AG08395 (cell line): ENCODE results near the gene CELSR3.

Experiments used
- DNase-seq: peaks from one replicate; pipeline ENCODE4 v3.0.0; 2012; ENCODE audit warnings: mixed read lengths, low spot score

Gene CELSR3

GRCh38 chr3:48685603-48686511 is 23.2 kb upstream of the CELSR3 start, which contains the start of gene NCKIPSD:
NCKIPSD (minus strand) TSS chr3:48685915; CDS start chr3:48685807, 108 bp downstream.
- peak; percentile 98 for DNase-seq

GRCh38 chr3:48685293-48685602 is 22.6 kb upstream of the CELSR3 start:
- DNase-seq = no peak

DNA sequence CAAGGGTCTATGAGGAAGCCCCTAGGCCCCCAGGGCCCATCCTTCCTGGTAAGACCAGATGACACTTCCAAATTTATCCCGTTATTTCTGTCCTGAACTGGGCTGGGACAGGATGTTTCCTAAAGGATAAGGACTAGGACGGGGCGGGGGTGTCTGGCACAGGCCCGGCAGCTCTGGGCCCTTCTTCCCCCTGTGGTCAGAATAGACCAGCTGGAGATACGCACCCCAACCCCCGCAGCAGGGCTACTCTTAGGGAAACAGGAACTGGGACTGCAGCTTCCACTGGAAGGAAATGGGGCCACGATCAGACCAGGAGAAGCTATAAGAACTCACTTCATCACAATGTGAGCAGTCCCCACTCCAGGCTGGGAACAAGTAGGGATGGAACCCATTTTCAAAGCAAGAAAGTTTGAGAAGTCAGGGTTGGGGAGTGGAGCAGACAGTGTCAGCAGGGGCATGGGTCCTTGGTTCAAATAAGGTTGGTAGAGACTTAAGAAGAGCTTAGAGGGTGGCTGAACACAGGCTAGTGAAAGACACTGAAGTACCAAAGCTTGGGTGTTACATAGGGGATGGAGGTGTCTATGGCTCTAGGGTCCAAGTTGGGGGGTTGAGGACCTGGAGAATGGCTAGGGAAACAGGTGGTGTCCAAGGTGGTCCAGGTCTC is 21.9 kb upstream of the CELSR3 start:
- peak; percentile 39 for DNase-seq

DNA sequence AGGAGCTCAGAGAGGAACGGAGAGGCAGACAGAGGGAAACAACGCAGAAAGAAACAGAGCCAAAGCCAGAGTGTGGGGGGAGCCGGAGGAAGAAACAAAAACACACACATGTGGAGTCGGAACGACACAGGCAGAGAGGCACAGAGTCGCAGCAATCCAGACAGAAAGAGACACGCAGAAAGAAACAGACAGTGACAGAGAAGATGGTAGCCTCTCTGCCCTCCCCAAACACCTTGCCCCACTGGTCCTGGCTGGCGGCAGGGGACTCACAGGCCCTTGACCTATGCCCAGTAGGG is 21.3 kb upstream of the CELSR3 start:
- DNase-seq = no peak

- no peak for DNase-seq
Measured at GRCh38 chr3:48682786-48683185, 20.1 kb upstream of the CELSR3 start.

- DNase-seq = no peak
Measured at GRCh38 chr3:48681974-48682610, 19.4 kb upstream of the CELSR3 start.

- no peak for DNase-seq
Measured at GRCh38 chr3:48681541-48681880, 18.8 kb upstream of the CELSR3 start.

DNA sequence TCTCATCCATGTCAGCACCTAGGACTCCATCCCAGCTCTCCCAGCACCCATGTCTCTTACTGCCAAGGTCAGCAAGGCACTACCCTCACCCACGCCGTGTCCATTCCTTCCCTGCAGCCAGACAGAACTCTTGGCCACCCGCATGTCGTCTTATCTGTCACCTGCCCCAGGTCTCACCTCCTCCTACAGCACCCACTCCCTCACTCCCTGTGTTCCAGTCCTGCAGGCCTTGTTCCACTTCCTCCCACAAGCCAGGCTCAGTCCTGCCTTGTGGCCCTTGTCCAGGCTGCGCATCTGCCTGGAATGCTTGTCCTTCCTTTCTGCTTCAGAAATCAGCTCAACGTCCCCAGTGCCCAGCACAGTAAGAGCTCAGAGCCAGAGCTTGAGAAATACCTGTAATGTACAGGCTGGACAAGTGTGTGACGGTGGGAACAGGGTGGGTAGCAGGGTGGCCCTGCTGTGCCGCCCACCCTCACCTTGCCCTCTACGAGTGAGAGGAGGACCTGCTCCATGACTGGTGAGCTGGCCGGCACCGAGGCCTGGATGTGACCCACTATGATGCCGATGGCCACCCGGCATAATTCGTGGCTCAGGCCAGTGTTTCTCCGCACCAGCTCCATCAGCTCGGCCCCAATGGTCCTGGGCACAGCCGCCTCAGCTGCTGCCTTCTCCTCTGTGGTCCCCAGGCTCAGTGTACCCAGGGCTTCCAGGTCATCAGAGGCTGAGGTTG is 18.3 kb upstream of the CELSR3 start:
- DNase-seq = no peak

GRCh38 chr3:48679411-48680391 is 17.0 kb upstream of the CELSR3 start:
- no peak for DNase-seq

GRCh38 chr3:48678566-48679380 is 16.1 kb upstream of the CELSR3 start:
- DNase-seq = no peak

GRCh38 chr3:48678056-48678455 is 15.4 kb upstream of the CELSR3 start:
- DNase-seq = peak; percentile 43

- no peak for DNase-seq
Measured at GRCh38 chr3:48674505-48674904, 11.8 kb upstream of the CELSR3 start.

GRCh38 chr3:48672522-48672921 is 9.8 kb upstream of the CELSR3 start:
- DNase-seq = no peak

DNA sequence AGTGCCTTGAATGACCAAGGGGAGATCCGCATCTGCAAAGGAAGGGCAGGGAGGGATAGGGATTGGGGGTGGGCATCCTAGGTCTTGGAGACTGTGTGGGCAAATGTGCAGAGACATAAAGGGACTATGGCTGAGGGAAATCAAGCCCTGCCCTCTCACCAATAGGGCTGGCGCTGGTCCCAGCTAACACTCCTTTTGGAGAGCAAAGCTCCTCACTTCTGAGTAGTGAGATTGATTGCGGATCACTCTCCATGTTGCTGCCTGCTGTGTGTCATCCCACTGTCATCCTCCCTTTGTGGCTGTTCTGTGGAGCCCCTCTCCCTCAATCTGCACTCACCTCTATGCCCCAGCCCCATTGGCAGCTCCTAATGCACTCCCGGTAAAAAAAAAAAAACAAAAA is 2.2 kb upstream of the CELSR3 start:
- no peak for DNase-seq

DNA sequence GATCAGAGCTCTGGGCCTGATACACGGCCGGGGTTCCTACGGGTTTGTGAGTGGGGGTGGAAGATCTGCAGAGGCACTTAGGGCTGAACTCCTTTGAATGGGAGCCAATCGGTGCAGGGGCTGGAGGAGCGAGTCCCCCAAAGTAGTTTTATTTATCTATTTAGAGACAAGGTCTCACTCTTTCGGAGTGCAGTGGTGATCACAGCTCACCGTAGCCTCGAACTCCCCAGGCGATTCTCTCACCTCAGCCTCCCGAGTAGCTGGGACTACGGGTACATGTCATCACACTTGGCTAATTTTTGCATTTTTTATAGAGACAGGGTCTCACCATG is 1.6 kb upstream of the CELSR3 start:
- DNase-seq = no peak

DNA sequence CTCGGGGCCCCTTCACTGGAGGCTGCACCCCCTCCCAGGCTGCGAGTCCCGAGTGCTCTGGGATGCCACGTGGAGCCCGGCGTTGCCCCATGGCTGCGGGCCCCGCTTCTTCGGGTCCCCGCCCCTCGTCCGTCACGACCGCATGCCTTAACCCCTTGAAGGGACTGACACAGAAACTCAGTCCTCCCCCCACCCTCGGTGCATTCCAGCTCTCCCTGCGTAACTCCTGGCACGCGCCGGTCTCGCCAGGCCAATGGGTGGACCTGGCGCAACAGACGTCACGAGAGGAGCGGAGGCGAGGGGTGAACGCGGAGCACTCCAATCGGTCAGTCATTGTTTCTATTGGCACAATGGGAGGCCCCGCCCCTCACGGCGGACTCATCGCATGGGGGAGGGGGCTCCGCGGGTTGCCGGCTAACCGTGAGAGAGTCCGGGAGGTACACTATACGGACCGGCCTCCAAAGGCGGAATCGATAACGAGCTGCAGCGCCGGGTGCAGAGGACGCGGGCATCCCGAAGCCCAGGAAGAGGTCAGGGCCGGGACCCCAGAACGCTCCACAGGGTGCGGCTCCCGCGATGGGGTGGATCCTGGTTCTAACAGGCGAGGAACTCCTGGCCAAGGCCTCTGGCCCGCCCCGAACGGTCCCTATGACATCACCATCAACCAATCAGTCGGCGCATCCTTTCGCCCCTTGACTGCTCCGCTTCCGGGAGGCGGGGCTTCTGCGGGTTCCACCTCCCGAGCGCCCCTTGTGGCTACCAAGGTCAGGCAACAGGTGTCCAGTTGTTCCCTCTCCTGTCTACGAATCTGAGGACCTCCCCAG is 1.0 kb upstream of the CELSR3 start:
- peak; percentile 99 for DNase-seq

DNA sequence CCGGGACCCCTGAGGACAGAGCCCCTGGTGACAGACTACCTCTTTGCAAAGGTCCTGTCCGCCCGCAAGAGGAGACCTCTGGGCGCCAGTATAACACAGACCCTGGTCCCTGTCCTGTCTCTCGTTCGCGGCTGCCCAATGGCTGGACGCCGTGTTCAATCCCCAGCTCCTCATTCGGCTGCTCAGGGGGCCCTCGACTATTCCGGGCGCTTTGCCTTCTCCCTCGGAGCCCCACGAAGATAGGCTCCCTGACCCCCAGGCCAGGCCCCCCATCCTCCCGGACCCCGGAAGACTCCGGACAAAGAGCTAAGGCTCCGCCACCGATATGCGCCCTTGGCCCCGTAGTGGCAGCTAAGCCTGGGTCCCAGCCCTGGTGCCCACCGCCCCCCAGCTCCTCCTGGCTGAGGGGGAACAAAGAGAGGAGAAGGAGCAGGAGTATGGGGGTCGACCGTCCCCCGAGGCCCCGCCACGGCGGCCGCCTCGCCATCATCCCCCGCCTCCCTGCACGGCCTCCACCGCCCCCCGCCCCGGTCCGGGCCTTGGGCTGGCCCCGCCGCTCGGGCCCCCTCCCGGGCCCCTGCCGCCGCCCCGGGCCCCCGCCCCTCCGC is 437 bp downstream of the CELSR3 start:
- no peak for DNase-seq

DNA sequence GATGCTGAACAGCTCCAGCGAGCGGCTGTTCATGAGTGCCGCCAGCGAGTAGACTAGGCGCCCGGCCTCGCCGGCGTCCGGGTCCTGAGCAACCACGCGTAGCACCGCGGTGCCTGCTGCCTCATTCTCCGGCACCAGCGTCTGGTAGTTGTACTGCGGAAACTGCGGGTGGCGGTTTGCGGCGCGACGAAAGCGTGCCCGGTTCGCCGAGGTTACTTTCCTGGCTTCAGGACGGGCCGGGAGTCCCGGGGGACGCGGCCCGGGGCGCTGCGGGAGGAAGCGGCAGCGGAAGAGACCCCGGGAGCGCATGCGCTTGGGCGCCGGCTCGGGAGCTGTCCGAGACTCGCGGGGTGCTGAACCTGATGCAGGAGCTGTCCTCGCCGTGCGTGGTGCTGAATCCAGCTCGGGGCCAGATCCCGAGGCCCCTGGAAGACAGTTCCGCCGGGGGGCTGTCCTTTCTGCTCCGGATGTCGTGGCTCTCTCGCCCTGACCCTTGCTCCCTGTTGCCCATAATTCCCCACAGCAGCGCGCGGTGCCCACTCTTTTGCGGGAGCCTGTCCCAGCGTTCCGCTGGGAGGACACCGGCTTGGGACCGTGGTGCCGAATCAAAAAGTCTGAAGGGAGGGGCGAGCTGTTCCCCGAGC is 1.1 kb downstream of the CELSR3 start:
- DNase-seq = peak; percentile 89
